ENCODE measurements around the gene PDE3A.

Gene PDE3A

GRCh38 chr12:20487519-20487918 lies 119.2 kb downstream of the PDE3A start:
- DNase-seq (ENCODE audit: extremely low read depth, insufficient read length) = no peak

GRCh38 chr12:20489645-20490044 lies 121.3 kb downstream of the PDE3A start:
- H3K4me3 ChIP-seq (replicated peaks; ENCODE audit: low read depth, low read length) = no peak overlapping the region
- TF ChIP-seq CTCF (IDR thresholded peaks at IDR 0.05; ENCODE audit: insufficient read depth, low read length, poor library complexity, severe bottlenecking) = no peak
- H3K27me3 ChIP-seq (replicated peaks; ENCODE audit: control insufficient read depth, insufficient read depth, low read length) = no peaks in the 10 kb centered on the region
- DNase-seq (ENCODE audit: extremely low read depth, insufficient read length) = no peak
- H3K36me3 ChIP-seq (ENCODE audit: control insufficient read depth, insufficient read depth, low read length) = no peaks in the 10 kb centered on the region

More at GRCh38 chr12:20487519-20487918, 119.2 kb downstream of the PDE3A start:
- Histone ChIP-seq H3K4me3 (replicated peaks; ENCODE audit: low read depth, low read length) (no peak overlapping the region), H3K27me3 (replicated peaks; ENCODE audit: control insufficient read depth, insufficient read depth, low read length) (no peaks in the 10 kb centered on the region), H3K36me3 (ENCODE audit: control insufficient read depth, insufficient read depth, low read length) (no peaks in the 10 kb centered on the region)
- no peak for TF ChIP-seq CTCF (IDR thresholded peaks at IDR 0.05; ENCODE audit: insufficient read depth, low read length, poor library complexity, severe bottlenecking)

- Histone ChIP-seq H3K4me3 (replicated peaks; ENCODE audit: low read depth, low read length) (no peak overlapping the region), H3K36me3 (ENCODE audit: control insufficient read depth, insufficient read depth, low read length) (no peaks in the 10 kb centered on the region), H3K27me3 (replicated peaks; ENCODE audit: control insufficient read depth, insufficient read depth, low read length) (no peaks in the 10 kb centered on the region)
- TF ChIP-seq CTCF (IDR thresholded peaks at IDR 0.05; ENCODE audit: insufficient read depth, low read length, poor library complexity, severe bottlenecking) = no peak
- no peak for DNase-seq (ENCODE audit: extremely low read depth, insufficient read length)
These were observed 121.9 kb downstream of the PDE3A start for GRCh38 chr12:20490213-20490612.

GRCh38 chr12:20491290-20491689 lies 123.0 kb downstream of the PDE3A start:
- no peak overlapping the region for H3K4me3 ChIP-seq (replicated peaks; ENCODE audit: low read depth, low read length)

GRCh38 chr12:20492251-20492760 lies 124.0 kb downstream of the PDE3A start:
- Histone ChIP-seq H3K27me3 (replicated peaks; ENCODE audit: control insufficient read depth, insufficient read depth, low read length) (no peaks in the 10 kb centered on the region), H3K4me3 (replicated peaks; ENCODE audit: low read depth, low read length) (no peak overlapping the region), H3K36me3 (ENCODE audit: control insufficient read depth, insufficient read depth, low read length) (no peaks in the 10 kb centered on the region)
- peak; percentile 8 for DNase-seq (ENCODE audit: extremely low read depth, insufficient read length)
- no peak for TF ChIP-seq CTCF (IDR thresholded peaks at IDR 0.05; ENCODE audit: insufficient read depth, low read length, poor library complexity, severe bottlenecking)

More at GRCh38 chr12:20491290-20491689, 123.0 kb downstream of the PDE3A start:
- no peak for DNase-seq (ENCODE audit: extremely low read depth, insufficient read length)
- no peak for TF ChIP-seq CTCF (IDR thresholded peaks at IDR 0.05; ENCODE audit: insufficient read depth, low read length, poor library complexity, severe bottlenecking)
- H3K27me3 ChIP-seq (replicated peaks; ENCODE audit: control insufficient read depth, insufficient read depth, low read length) = no peaks in the 10 kb centered on the region
- no peaks in the 10 kb centered on the region for H3K36me3 ChIP-seq (ENCODE audit: control insufficient read depth, insufficient read depth, low read length)

GRCh38 chr12:20493934-20494333 lies 125.6 kb downstream of the PDE3A start:
- no peaks in the 10 kb centered on the region for H3K36me3 ChIP-seq (ENCODE audit: control insufficient read depth, insufficient read depth, low read length)
- H3K27me3 ChIP-seq (replicated peaks; ENCODE audit: control insufficient read depth, insufficient read depth, low read length) = no peaks in the 10 kb centered on the region
- TF ChIP-seq CTCF (IDR thresholded peaks at IDR 0.05; ENCODE audit: insufficient read depth, low read length, poor library complexity, severe bottlenecking) = no peak
- DNase-seq (ENCODE audit: extremely low read depth, insufficient read length) = no peak
- no peak overlapping the region for H3K4me3 ChIP-seq (replicated peaks; ENCODE audit: low read depth, low read length)
